HG03103 (cell line): ENCODE measurements around the gene PRAMEF17.
"Not testable (repeated sequence)": the region's sequence is repeated elsewhere in the genome, so short reads cannot be mapped to it uniquely, and the experiment has no call there.

Experiments
- ATAC-seq: cut with Tn5 transposase; IDR thresholded peaks from one replicate; pipeline ENCODE4 v1.9.1; 2021; ENCODE audit warnings: low read depth; ENCODE audit not compliant: unreplicated experiment

The PRAMEF17 gene

DNA sequence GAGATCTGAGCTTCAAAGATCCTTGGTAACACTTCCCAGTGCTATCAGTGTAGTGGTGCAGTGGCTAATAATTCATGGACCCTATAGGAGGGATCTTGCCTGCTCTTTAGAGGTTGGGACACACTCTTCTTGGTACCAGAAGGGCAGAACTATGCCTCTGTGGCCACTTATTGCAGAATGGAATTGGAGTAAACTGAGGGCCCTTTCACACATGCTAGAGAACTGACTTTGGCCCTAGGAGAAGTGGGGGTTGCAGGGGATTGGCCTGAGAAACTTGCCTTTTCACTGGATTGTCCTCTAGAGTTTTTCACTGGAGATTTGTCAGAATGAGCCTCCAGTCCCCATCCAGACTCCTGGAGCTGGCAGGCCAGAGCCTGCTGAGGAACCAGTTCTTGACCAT, at the start of gene PRAMEF17:
Gene PRAMEF17 (plus strand): TSS at position 301 of the 400 bp plus-strand sequence. CDS start 26 bp downstream, at position 327.
- ATAC-seq, result not testable (repeated sequence)

DNA sequence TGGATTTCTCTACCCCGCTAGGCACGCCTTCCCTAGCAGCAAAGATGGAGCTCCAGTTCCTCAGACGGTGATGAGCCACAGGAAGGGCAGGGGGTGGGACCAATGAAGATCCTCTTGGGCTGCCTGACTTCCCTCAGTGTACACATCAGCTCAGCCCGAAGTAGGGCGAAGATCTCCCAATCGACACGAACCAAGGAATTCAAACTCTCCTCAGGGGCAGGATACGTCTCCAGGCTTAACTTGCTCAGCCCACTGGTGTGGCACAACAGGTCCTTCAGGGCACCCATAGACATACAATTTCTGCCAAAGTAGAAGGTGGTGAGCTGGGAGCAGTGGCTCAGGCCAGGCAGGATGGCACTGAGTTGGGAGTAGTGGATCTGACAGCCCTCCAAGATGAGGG, 46.9 kb upstream of the PRAMEF17 start:
- ATAC-seq, result not testable (repeated sequence)

- ATAC-seq, result not testable (repeated sequence)
Measured at GRCh38 chr1:13347034-13347433, 42.4 kb upstream of the PRAMEF17 start, which contains the start of gene PRAMEF14. Gene PRAMEF14 (minus strand): TSS chr1:13347134. CDS start chr1:13345314, 1,820 bp downstream.

DNA sequence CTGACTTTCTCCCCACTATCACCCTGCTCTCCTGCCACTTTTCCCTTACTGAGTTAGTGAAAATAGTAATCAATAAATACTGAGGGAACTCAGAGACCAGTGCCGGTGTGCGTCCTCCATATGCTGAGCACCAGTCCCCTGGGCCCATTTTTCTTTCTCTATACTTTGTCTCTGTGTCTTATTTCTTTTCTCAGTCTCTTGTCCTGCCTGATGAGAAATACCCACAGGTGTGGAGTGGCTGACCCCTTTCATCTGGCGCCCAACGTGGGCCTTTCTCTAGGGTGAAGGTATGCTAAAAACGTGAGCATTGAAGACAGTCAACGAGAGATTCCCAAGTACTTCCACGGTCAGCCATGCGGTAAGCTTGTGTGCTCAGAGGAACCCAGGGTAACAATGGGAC, 36.0 kb upstream of the PRAMEF17 start:
- ATAC-seq, result not testable (repeated sequence)

DNA sequence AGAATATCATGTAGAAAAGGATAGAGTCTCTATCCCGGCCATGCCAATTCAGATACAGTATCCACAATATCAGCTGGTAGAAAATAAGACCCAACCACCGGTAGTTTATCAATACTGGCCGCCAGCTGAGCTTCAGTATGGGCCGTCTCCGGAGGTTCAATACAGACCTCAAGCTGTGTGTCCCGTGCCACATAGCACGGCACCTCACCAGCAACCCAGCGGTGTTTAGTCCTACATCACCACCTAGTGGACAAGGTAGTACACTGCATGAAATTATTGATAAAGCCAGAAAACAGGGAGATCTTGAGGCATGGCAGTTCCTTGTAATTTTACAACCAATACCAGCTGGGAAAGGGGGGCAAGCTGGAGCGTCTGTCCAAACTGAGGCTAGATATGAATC, 35.0 kb upstream of the PRAMEF17 start:
- ATAC-seq, result not testable (repeated sequence)

DNA sequence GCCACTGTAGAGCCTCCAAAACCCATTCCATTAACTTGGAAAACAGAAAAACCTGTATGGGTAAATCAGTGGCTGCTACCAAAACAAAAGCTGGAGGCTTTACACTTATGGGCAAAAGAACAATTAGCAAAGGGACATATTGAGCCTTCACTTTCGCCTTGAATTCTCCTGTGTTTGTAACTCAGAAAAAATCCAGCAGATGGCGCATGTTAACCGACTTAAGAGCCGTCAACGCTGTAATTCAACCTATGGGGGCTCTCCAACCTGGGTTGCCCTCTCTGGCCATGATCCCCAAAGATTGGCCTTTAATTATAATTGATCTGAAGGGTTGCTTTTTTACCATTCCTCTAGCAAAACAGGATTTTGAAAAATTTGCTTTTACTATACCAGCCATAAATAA, 32.7 kb upstream of the PRAMEF17 start:
- ATAC-seq, result not testable (repeated sequence)

GRCh38 chr1:13362364-13362763, 27.1 kb upstream of the PRAMEF17 start:
- not testable (repeated sequence) for ATAC-seq

- not testable (repeated sequence) for ATAC-seq
Measured at GRCh38 chr1:13364928-13365327, 24.5 kb upstream of the PRAMEF17 start.

DNA sequence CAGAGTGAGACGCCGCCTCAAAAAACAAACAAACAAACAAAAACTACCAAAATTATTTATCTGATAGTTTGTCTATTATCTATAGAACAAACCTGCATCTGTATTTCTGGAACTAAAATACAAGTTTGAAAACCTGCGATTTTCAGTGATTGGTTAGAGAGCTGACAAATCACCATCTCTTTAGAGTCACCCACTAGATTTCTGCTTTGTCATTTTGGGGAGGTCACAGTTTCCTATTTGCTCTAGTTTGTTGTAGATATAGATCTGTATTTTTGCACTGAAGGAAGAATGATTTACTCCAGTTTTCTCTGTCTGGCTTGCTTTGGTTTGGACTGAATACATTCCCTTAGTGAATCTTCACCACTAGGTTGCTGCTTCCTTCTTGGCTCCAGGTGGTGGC, 22.9 kb upstream of the PRAMEF17 start:
- not testable (repeated sequence) for ATAC-seq

DNA sequence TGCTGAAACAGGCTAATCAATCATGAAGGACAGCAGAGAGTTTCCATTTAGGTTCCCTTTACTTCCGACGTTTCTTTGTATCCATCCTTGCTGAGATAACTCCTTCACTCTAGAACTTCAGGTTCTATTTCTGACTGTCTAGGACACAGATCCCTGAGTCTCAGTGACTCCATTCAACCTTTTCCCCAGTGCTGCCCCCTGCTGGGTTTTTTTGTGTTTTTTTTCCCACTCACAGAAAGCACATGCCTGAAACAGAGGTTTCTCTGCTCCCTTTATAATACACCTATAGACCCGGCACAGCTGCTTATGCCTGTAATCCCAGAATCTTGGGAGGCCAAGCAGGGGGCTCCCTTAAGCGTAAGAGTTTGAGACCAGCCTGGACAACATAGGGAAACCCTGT, 20.9 kb upstream of the PRAMEF17 start:
- not testable (repeated sequence) for ATAC-seq

- ATAC-seq, result not testable (repeated sequence)
Measured at GRCh38 chr1:13378983-13379382, 10.4 kb upstream of the PRAMEF17 start.

DNA sequence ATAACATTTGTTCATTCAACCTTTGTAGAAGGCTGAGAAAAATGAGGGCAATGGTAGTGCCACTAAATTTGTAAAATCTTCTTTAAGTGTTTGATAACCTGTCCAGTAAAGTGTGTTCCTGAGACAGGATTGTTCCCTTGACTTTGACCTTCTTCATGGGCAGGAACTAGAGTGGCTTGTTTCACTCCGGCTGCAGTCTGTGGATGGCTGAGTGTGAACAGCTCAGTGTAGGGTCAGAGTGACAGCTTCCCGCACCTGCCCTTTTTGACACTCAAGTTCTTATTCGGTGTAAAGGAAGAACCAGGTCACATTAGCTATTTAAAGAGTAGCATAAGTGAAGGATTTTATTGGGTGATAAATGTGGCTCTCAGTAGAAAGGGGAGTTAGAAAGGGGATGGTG, 9.1 kb upstream of the PRAMEF17 start:
- ATAC-seq, result not testable (repeated sequence)

DNA sequence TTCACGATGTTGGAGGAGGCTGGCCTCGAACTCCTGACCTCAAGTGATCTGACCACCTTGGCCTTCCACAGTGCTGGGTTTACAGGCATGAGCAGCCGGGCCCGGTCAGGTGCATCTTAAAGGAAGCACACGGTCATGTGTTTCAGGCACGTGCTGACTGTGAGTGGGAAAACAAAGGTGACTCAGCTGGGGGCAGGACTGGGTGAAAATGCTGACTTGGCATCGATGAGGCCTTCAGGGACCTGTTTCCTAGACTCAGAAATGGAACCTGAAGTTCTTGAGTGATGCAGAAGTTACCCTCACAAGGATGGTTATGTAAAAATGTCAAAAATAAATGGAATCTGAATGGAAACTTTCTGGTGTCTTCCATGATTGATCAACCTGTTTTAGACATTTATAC, 3.6 kb downstream of the PRAMEF17 start:
- not testable (repeated sequence) for ATAC-seq

DNA sequence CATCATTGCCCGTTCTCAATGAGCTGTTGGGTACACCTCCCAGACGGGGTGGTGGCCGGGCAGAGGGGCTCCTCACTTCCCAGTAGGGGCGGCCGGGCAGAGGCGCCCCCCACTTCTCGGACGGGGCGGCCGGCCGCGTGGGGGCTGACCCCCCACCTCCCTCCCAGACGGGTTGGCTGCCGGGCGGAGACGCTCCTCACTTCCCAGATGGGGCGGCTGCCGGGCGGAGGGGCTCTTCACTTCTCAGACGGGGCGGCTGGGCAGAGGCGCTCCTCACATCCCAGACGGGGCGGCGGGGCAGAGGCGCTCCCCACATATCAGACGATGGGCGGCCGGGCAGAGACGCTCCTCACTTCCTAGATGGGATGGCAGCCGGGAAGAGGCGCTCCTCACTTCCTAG, 5.3 kb downstream of the PRAMEF17 start:
- not testable (repeated sequence) for ATAC-seq

GRCh38 chr1:13395311-13395710, 5.9 kb downstream of the PRAMEF17 start:
- ATAC-seq, result not testable (repeated sequence)

- ATAC-seq, result no peak
Measured at GRCh38 chr1:13407811-13408210, 18.4 kb downstream of the PRAMEF17 start.

- ATAC-seq, result not testable (repeated sequence)
Measured at GRCh38 chr1:13410150-13410549, 20.7 kb downstream of the PRAMEF17 start, which contains the start of gene PRAMEF20. Gene PRAMEF20 (plus strand): TSS chr1:13410450. CDS start chr1:13416355, 5,905 bp downstream.

DNA sequence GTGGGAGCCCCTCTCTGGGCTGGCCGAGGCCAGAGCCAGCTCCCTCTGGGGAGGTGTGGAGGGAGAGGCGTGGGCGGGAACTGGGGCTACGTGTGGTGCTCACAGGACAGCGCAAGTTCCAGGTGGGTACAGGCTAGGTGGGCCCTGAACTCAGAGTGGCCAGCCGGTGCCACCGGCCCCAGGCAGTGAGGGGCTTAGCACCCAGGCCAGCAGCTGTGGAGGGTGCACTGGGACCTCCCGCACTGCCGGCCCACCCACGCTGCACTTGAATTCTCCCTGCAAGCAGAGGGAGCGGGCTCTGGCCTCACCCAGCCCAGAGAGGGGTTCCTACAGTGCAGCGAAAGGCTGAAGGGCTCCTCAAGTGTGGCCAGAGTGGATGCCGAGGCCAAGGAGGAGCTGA, 41.1 kb downstream of the PRAMEF17 start:
- no peak for ATAC-seq

- no peak for ATAC-seq
Measured at GRCh38 chr1:13432251-13432650, 42.8 kb downstream of the PRAMEF17 start.

GRCh38 chr1:13433694-13434358, 44.4 kb downstream of the PRAMEF17 start:
- not testable (repeated sequence) for ATAC-seq

DNA sequence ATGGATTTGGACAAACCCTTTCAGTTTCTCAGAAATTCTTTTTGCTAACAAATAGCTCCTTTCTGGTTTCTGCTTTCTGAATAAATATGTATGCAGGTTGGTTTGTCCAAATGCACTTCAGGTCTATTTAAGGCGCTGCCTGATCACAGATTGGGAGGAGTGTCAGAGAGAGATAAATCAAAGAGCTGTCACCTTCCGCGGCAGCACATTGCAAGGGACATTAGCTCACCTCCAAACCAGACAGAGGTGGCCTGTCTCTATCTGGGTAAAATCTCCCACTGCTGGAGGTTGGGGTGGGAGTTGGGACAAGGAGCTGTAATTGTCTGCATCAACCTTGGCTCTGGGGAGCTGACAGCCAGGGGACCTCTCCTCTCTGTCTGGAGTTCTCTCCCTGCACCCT, 46.0 kb downstream of the PRAMEF17 start:
- ATAC-seq, result no peak

DNA sequence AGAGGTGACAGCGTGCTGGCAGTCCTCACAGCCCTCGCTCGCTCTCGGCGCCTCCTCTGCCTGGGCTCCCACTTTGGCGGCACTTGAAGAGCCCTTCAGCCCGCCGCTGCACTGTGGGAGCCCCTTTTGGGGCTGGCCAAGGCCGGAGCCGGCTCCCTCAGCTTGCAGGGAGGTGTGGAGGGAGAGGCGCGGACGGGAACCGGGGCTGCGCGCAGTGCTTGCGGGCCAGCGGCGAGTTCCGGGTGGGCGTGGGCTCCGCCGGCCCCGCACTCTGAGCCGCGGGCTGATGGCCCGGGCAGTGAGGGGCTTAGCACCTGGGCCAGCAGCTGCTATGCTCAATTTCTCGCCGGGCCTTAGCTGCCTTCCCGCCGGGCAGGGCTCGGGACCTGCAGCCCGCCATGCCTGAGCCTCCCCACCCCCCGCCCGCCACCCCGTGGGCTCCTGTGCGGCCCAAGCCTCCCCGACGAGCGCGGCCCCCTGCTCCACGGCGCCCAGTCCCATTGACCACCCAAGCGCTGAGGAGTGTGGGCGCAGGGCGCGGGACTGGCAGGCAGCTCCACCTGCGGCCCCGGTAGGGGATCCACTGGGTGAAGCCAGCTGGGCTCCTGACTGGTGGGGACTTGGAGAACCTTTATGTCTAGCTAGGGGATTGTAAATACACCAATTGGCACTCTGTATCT, 49.8 kb downstream of the PRAMEF17 start:
- ATAC-seq, result not testable (repeated sequence)
